SK-N-SH (cell line): ENCODE measurements around the gene RABEPK.

Experiments
- ELF1 ChIP-seq: IDR thresholded peaks from 2 replicates; pipeline ENCODE4 v1.4.0; 2012
- GABPA ChIP-seq: IDR thresholded peaks from 2 replicates; pipeline ENCODE4 v1.4.0; 2012; ENCODE audit warnings: low read depth, mild to moderate bottlenecking
- GATA2 ChIP-seq: sonication (generic); formaldehyde crosslinking; IDR thresholded peaks from 2 replicates; pipeline ENCODE4 v1.5.0; 2020; ENCODE audit warnings: mild to moderate bottlenecking, missing genetic modification reagents
- NFIC ChIP-seq: IDR thresholded peaks from 2 replicates; pipeline ENCODE4 v1.4.0; 2012; ENCODE audit warnings: borderline replicate concordance
- POLR2AphosphoS5 ChIP-seq: IDR thresholded peaks from 2 replicates; pipeline ENCODE4 v1.6.1; 2012; ENCODE audit warnings: low read depth, low read length
- TAF1 ChIP-seq: IDR thresholded peaks from 2 replicates; pipeline ENCODE4 v1.6.1; 2012; ENCODE audit warnings: low read depth, mild to moderate bottlenecking, low read length, moderate library complexity, borderline replicate concordance
- TEAD4 ChIP-seq: IDR thresholded peaks from 2 replicates; pipeline ENCODE4 v1.4.0; 2012; ENCODE audit warnings: mild to moderate bottlenecking, borderline replicate concordance; ENCODE audit not compliant: insufficient read depth
- TF ChIP-seq, protein P1 (sequence below): fragments of 200-600 bp; sonication (generic); IDR thresholded peaks from 2 replicates; pipeline ENCODE4 v1.6.1; 2017; ENCODE audit warnings: antibody characterized with exemption, mild to moderate bottlenecking, moderate library complexity
- TF ChIP-seq, protein P2 (sequence below): IDR thresholded peaks from 2 replicates; pipeline ENCODE4 v1.4.0; 2012; ENCODE audit warnings: low read depth
- TF ChIP-seq, protein P3 (sequence below): IDR thresholded peaks from 2 replicates; pipeline ENCODE4 v1.6.1; 2012; ENCODE audit warnings: mild to moderate bottlenecking, low read depth, low read length, moderate library complexity
- TF ChIP-seq, protein P4 (sequence below): IDR thresholded peaks from 2 replicates; pipeline ENCODE4 v1.4.0; 2012; ENCODE audit warnings: low read depth, borderline replicate concordance

DNA sequence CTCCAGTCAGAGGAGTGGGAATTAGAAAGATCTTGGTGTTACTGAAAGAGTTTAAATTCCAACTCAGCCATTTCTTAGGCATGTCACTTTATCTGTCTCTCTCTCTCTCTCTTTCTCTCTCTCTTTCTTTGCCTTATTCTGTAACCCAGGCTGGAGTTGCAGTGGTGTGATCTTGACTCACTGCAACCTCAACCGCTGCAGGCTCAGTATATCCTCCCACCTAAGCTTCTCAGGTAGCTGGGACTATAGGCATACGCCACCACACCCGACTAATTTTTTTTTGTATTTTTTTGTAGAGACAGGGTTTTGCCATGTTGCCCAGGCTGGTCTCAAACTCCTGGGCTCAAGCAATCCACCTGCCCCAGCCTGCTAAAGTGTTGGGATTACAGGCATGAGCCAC is 18.3 kb downstream of the RABEPK start:
- TF ChIP-seq, protein P1, sequence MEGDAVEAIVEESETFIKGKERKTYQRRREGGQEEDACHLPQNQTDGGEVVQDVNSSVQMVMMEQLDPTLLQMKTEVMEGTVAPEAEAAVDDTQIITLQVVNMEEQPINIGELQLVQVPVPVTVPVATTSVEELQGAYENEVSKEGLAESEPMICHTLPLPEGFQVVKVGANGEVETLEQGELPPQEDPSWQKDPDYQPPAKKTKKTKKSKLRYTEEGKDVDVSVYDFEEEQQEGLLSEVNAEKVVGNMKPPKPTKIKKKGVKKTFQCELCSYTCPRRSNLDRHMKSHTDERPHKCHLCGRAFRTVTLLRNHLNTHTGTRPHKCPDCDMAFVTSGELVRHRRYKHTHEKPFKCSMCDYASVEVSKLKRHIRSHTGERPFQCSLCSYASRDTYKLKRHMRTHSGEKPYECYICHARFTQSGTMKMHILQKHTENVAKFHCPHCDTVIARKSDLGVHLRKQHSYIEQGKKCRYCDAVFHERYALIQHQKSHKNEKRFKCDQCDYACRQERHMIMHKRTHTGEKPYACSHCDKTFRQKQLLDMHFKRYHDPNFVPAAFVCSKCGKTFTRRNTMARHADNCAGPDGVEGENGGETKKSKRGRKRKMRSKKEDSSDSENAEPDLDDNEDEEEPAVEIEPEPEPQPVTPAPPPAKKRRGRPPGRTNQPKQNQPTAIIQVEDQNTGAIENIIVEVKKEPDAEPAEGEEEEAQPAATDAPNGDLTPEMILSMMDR: no peak
- TF ChIP-seq TEAD4 (no peak), GATA2 (CRISPR knock-in tag) (no peak), NFIC (no peak), TAF1 (no peak), POLR2AphosphoS5 (no peak), ELF1 (no peak), GABPA (no peak)
- TF ChIP-seq, protein P2, sequence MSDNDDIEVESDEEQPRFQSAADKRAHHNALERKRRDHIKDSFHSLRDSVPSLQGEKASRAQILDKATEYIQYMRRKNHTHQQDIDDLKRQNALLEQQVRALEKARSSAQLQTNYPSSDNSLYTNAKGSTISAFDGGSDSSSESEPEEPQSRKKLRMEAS: no peak
- TF ChIP-seq, protein P3, sequence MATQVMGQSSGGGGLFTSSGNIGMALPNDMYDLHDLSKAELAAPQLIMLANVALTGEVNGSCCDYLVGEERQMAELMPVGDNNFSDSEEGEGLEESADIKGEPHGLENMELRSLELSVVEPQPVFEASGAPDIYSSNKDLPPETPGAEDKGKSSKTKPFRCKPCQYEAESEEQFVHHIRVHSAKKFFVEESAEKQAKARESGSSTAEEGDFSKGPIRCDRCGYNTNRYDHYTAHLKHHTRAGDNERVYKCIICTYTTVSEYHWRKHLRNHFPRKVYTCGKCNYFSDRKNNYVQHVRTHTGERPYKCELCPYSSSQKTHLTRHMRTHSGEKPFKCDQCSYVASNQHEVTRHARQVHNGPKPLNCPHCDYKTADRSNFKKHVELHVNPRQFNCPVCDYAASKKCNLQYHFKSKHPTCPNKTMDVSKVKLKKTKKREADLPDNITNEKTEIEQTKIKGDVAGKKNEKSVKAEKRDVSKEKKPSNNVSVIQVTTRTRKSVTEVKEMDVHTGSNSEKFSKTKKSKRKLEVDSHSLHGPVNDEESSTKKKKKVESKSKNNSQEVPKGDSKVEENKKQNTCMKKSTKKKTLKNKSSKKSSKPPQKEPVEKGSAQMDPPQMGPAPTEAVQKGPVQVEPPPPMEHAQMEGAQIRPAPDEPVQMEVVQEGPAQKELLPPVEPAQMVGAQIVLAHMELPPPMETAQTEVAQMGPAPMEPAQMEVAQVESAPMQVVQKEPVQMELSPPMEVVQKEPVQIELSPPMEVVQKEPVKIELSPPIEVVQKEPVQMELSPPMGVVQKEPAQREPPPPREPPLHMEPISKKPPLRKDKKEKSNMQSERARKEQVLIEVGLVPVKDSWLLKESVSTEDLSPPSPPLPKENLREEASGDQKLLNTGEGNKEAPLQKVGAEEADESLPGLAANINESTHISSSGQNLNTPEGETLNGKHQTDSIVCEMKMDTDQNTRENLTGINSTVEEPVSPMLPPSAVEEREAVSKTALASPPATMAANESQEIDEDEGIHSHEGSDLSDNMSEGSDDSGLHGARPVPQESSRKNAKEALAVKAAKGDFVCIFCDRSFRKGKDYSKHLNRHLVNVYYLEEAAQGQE: no peak
- TF ChIP-seq, protein P4, sequence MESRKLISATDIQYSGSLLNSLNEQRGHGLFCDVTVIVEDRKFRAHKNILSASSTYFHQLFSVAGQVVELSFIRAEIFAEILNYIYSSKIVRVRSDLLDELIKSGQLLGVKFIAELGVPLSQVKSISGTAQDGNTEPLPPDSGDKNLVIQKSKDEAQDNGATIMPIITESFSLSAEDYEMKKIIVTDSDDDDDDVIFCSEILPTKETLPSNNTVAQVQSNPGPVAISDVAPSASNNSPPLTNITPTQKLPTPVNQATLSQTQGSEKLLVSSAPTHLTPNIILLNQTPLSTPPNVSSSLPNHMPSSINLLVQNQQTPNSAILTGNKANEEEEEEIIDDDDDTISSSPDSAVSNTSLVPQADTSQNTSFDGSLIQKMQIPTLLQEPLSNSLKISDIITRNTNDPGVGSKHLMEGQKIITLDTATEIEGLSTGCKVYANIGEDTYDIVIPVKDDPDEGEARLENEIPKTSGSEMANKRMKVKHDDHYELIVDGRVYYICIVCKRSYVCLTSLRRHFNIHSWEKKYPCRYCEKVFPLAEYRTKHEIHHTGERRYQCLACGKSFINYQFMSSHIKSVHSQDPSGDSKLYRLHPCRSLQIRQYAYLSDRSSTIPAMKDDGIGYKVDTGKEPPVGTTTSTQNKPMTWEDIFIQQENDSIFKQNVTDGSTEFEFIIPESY: no peak
